22Rv1 (cell line): Measurements from ENCODE around the gene KRTAP12-1.

Experiments used
- ZFX ChIP-seq: fragments of 450-650 bp; IDR thresholded peaks from 2 replicates; pipeline ENCODE4 v1.6.1; 2017; ENCODE audit warnings: antibody characterized with exemption, borderline replicate concordance
- TF ChIP-seq, protein P1 (sequence below): fragments of 450-650 bp; IDR thresholded peaks from 2 replicates; pipeline ENCODE4 v1.5.1; 2017; ENCODE audit warnings: mild to moderate bottlenecking

DNA sequence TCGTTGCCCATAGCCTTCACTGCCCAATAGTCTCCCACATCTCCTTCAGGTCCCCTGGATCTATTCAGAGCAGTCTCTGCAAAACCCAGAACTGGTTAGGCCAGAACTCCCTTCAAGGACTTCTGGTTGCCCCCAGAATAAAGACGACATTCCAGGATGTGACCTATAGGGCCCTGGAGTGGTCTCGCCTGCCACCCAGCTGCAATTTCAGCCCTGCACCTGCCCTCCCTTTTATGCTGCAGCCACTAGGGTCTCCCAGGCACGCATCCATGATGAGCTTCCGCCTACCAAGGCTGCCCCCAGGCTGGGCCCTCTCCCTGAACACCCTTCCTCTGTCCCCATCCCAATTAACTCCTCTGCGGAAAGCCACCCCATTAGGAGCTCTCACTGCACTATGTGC is 36.6 kb upstream of the KRTAP12-1 start:
- TF ChIP-seq, protein P1, sequence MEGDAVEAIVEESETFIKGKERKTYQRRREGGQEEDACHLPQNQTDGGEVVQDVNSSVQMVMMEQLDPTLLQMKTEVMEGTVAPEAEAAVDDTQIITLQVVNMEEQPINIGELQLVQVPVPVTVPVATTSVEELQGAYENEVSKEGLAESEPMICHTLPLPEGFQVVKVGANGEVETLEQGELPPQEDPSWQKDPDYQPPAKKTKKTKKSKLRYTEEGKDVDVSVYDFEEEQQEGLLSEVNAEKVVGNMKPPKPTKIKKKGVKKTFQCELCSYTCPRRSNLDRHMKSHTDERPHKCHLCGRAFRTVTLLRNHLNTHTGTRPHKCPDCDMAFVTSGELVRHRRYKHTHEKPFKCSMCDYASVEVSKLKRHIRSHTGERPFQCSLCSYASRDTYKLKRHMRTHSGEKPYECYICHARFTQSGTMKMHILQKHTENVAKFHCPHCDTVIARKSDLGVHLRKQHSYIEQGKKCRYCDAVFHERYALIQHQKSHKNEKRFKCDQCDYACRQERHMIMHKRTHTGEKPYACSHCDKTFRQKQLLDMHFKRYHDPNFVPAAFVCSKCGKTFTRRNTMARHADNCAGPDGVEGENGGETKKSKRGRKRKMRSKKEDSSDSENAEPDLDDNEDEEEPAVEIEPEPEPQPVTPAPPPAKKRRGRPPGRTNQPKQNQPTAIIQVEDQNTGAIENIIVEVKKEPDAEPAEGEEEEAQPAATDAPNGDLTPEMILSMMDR, result no peak
- no peak for TF ChIP-seq ZFX
